Glomerular endothelial cell (primary cell): Measurements from ENCODE around the gene PTGER2. TPM values are rescaled to one million over a fixed set of nuclear protein-coding genes. Genes with fewer than 3 reads are reported as not detected.

Experiments
- DNase-seq: peaks from one replicate; pipeline ENCODE4 v3.0.0-alpha.2; 2011; ENCODE audit warnings: low read depth, low spot score; ENCODE audit errors: extremely low read depth
- total RNA-seq: library from RNA; depleted of rRNA; stranded (reverse); fragments of >200 nt; gene quantifications from 2 replicates; pipeline ENCODE4 v1.2.3, GENCODE V29; 2015

PTGER2 gene
- total RNA-seq, 1 donor from 2014 or later: 1.9 TPM

DNA sequence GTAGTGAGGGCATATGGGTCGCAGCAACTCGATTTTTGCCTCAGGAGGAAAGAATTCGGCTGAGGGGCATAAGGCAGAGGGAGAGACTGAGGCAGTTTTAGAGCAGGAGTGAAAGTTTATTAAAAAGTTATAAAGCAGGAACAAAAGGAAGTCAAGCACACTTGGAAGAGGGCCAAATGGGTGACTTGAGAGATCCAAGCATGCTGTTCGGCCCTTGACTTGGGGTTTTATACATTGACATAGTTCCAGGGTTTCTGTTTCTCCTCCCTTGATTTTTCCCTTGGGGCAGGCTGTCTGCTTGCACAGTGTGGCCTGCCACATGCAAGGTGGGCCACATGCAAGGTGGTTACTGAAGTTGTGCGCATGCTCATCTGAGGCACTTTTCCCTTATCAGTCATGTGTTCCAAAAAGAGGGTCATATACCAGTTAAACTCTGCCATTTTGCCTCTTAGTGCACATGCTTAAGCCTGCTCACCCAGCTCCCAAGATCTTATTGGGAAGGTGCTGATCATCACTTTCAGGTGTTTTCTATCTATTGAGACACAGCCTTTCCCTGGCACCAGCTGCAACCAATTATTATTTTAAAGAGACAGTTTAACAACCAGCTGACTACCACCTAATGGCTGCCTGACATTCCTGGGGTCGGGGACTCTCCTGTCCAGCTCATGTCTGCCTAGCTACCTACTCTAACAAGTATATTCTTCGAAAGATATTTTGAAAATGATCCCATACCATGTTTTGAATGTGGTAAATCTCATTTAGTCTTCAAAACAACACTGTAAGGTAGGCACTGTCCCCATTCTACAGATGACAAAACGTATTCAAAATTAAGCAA lies 19.9 kb downstream of the PTGER2 start:
- DNase-seq: no peak

GRCh38 chr14:52336241-52336640 lies 22.1 kb downstream of the PTGER2 start:
- DNase-seq: no peak

GRCh38 chr14:52338051-52338681 lies 24.1 kb downstream of the PTGER2 start:
- no peak for DNase-seq

GRCh38 chr14:52339262-52339661 lies 25.1 kb downstream of the PTGER2 start:
- DNase-seq: no peak

GRCh38 chr14:52342849-52343596 lies 28.9 kb downstream of the PTGER2 start:
- no peak for DNase-seq

DNA sequence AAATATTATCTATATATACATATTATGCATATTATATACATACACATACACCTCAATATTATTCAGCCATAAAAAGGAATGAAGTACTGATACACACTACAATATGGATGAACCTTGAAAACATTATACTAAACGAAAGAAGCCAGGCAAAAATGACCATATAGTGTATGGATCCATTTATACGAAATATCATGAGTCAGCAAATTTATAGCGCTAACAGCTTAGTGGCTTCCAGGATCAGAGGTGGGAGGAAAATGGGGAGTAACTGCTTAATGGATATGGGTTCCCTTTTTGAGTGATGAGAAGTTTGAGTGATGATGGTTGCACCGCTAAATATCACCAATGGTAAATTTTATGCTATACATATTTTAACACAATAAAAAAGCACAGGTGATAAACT lies 32.7 kb downstream of the PTGER2 start:
- no peak for DNase-seq

DNA sequence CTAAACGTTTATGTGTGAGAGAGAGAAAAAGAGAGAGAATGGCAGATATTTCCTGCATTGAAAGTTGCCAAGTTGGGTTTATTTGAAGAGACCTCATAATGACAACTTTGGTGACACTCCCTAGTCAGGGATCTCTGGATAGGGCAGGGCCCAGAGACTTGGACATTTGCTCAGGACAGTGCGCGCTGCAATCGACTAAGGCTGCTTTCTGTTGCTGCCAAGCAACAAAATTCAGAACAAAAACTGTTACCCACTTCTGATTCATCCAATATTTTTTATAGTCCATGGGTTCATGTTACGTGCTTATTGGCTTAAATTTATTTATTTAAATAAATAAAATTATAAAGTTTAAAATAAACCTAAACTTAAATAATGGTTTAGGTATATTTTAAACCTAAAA lies 34.2 kb downstream of the PTGER2 start:
- DNase-seq: no peak

DNA sequence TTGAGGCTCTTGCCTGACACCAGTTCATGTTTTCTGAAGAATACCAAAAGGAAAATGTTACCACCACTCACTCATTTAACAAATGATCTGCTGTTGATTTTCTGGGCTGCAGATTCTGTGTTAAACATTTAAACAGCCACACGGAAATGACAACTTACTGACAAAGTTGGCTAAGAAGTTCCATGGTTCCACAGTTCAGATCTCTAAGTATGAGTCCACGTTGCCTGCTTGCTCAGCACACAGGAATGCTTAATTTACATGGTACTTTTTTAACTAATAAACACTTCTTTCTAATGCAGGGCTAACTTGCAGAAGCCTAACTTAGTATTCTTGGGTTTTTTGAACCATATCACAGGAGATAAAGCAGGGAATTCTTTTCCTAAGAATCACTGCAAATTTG lies 34.7 kb downstream of the PTGER2 start:
- no peak for DNase-seq

DNA sequence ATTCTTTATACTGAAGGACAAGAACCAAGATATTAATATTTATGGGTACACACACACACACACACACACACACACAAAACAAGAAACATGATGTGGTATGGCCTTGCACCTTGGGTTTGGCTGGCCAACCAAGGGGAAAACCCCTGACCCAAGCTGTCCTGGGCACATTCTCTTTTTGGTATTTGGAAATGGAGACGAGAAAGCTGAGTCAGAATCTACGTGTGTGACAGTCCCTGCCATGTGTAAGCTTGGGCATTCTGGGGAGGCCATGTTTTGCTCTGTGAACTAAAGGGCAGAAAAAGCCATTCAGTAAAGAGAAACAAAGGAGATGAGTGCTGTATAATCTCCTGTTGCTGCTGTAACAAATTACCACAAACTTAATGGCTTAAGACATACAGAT lies 35.6 kb downstream of the PTGER2 start:
- no peak for DNase-seq

DNA sequence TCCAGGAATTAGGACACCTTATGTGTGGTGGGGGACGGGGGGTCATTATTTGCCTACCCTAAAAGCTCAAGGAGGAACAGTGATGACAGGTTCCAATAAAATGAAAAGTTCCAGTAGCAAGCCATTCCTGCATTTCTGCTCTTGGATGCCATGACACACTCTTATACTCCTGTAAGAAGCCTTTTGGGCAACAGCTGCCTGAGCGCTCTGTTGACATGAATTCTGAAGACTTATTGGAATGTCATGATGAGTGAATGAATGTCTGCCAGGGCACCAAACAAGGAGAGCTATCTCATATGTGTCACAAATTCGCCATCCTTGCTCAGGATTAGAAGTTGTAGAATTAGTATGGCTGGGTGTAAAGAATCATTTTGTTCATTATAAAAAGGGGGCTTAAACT lies 36.3 kb downstream of the PTGER2 start:
- DNase-seq: no peak

- DNase-seq: no peak
Observed at GRCh38 chr14:52351233-52352060, 37.3 kb downstream of the PTGER2 start.

DNA sequence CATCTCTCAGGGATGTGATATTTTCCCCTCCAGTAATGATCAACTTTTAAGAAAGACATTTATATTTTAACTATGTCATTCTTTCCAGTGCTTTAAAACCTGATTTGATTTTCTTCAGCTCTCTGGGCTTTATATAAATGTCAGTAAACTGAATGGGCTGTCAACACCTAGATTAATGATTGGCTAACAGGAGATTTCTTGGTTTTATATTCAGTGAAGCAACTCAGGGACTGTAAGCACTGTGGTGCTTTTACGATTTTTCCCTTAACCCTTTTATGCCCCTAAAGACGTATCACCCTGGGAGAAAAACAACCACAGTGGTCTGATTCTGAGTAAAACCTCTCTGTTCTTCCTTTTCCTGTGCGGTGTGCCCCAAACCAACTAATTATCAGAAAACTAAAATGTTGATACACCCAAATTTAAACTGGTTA lies 38.0 kb downstream of the PTGER2 start:
- no peak for DNase-seq

DNA sequence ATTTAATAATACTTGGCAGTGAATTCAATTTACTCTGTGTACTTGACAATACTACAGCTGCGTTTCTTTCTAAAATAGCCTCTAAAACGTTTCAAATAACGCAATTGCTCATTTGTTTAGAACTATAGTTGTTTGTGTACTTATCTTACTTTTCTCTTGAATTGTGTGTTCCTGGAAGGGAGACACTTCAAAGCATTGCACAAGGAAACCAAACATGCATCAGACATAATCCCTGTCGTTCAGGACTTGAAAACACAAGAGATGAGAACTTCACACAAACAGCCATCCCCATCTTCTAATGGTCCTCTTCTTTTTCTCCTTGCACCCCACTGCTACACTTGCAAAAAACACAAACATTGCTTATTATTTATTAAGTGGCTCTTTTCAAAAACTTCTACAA lies 38.5 kb downstream of the PTGER2 start:
- DNase-seq: no peak

DNA sequence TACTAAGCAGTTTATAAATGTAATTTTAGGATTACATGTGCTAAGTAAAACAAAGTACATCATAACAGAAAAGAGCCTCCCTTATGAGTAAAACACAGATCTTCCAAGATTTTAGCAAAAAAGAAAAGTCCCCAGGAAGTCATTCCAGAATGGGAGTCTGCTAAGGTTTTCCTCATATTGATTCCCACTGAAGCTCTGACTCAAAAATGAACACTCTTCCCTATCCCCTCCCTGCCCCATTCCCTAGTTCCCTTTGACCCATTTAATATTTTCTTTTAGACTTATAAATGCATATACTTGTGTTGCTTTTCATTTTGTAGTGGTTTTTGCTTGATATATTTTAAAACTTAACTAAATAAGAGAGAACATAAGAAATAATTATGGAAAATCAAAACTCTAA lies 40.1 kb downstream of the PTGER2 start:
- no peak for DNase-seq

DNA sequence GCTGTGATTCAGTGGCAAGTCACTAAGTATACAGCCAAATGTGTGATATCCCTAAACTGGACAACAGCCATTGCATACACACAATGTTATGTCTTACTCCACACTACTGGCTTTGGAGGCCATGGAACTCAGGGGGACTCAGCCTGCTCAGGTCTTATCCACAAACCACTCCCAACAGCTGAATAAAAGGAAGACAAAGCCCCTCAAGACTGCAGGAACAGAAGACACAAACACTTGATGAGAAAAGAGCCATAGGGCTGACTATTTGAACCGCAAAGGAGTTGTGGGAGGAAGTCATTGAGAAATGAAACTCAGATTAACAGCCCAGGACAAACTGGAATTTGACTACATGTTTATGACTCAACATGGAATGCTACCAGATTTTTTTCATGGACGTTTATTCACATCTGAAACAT lies 40.9 kb downstream of the PTGER2 start:
- no peak for DNase-seq

- DNase-seq: no peak
Observed at GRCh38 chr14:52355526-52355925, 41.4 kb downstream of the PTGER2 start.

GRCh38 chr14:52356025-52356424 lies 41.9 kb downstream of the PTGER2 start:
- DNase-seq: no peak

GRCh38 chr14:52360831-52361230 lies 46.7 kb downstream of the PTGER2 start:
- DNase-seq: no peak

GRCh38 chr14:52363041-52363704 lies 49.1 kb downstream of the PTGER2 start:
- no peak for DNase-seq

GRCh38 chr14:52363961-52364360 lies 49.8 kb downstream of the PTGER2 start:
- no peak for DNase-seq
